ENCODE measurements around the gene GPR39. TPM values are rescaled to one million over a fixed set of nuclear protein-coding genes. Genes with fewer than 3 reads are reported as not detected.

GPR39 gene
- total RNA-seq, 1 experiment from 2014 or later, result 0.50 TPM

DNA sequence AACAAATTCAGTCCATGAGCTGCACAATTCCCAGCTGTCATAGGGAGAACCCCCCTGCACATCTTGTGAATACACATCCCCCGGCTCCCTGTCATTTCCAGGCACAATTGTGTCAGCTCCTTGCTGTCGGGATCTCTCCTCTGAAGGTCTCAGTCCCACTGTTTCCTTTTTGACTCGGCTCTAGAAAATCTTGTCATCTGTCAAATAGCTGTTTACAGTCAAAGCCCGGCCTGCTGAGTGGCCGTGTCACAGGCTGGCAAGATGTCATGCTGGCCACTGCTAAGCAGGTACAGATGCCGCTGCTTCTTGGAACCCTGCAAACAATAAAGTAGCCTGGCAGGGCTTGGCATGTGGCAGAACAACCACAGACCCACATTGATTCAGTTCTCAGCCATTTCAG, 191.7 kb downstream of the GPR39 start:
- no peaks in the 10 kb centered on the region for H3K9me3 Mint-ChIP-seq
- H2BK12ac ChIP-seq (ENCODE audit: insufficient read length, low read depth, low read length), result no peak overlapping the region
- no peak overlapping the region for H2BK5ac ChIP-seq (ENCODE audit: insufficient read length, low read length)
- H3K27me3 ChIP-seq (ENCODE audit: insufficient read depth, low read length), result no peaks in the 10 kb centered on the region
- no peaks in the 10 kb centered on the region; a peak in 1 of 7 replicates for H3K36me3 Mint-ChIP-seq (ENCODE audit: insufficient read depth in 1 of 3, low read depth in 3 of 3)
- TF ChIP-seq, protein P1, sequence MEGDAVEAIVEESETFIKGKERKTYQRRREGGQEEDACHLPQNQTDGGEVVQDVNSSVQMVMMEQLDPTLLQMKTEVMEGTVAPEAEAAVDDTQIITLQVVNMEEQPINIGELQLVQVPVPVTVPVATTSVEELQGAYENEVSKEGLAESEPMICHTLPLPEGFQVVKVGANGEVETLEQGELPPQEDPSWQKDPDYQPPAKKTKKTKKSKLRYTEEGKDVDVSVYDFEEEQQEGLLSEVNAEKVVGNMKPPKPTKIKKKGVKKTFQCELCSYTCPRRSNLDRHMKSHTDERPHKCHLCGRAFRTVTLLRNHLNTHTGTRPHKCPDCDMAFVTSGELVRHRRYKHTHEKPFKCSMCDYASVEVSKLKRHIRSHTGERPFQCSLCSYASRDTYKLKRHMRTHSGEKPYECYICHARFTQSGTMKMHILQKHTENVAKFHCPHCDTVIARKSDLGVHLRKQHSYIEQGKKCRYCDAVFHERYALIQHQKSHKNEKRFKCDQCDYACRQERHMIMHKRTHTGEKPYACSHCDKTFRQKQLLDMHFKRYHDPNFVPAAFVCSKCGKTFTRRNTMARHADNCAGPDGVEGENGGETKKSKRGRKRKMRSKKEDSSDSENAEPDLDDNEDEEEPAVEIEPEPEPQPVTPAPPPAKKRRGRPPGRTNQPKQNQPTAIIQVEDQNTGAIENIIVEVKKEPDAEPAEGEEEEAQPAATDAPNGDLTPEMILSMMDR (conservative IDR thresholded peaks at IDR 0.05), result no peak
- no peak overlapping the region for H3K14ac ChIP-seq (ENCODE audit: insufficient read depth, low read length)
- WGBS (ENCODE audit: extremely low coverage, insufficient read length, low lambda C conversion rate), result no CpG with 5 or more reads among the region's 6 CpGs
- H4K5ac ChIP-seq (ENCODE audit: insufficient read length, low read depth, low read length), result no peak overlapping the region
- H4K8ac ChIP-seq (replicated peaks; ENCODE audit: insufficient read length, low read depth, low read length), result no peak overlapping the region
- no peak for DNase-seq
- no peak overlapping the region for H2AK5ac ChIP-seq (ENCODE audit: insufficient read length, low read length)
- no peaks in the 10 kb centered on the region for H3K9me3 ChIP-seq (ENCODE audit: control insufficient read depth, low read depth, low read length)
- no peaks in the 10 kb centered on the region; the same call in 1 of the 2 replicates for H3K4me1 ChIP-seq (ENCODE audit: insufficient read depth, low read length)
- H3K27ac Mint-ChIP-seq, result no peak overlapping the region
- H2BK20ac ChIP-seq (ENCODE audit: low read depth, low read length, poor library complexity, severe bottlenecking), result no peak overlapping the region
- H3K4me1 Mint-ChIP-seq, result peaks cover 18 to 30% of the 10 kb centered on the region in 2 experiments
- no peak overlapping the region for H4K91ac ChIP-seq (ENCODE audit: insufficient read length, low read depth, low read length)
- H2AFZ ChIP-seq (ENCODE audit: low read length), result no peak overlapping the region
- no peak overlapping the region for H3K23ac ChIP-seq (ENCODE audit: insufficient read length, low read depth, low read length)
- H4K20me1 ChIP-seq (ENCODE audit: control insufficient read depth, insufficient read depth, insufficient read length), result no peaks in the 10 kb centered on the region
- H3K4me2 ChIP-seq (ENCODE audit: insufficient read depth, insufficient read length, low read length), result no peak overlapping the region
- no peak overlapping the region for H3K9ac ChIP-seq (ENCODE audit: extremely low read depth, insufficient read length, low read length)
- peaks cover 3% of the 10 kb centered on the region for H3K27me3 Mint-ChIP-seq (ENCODE audit: low read depth)
- H3K56ac ChIP-seq (ENCODE audit: insufficient read length, low read depth, low read length), result no peak overlapping the region
- no peak overlapping the region for H3K27ac ChIP-seq (ENCODE audit: insufficient read length, low read depth, low read length)
- no peaks in the 10 kb centered on the region for H3K79me1 ChIP-seq (ENCODE audit: insufficient read depth, low read depth, low read length, poor library complexity, severe bottlenecking)
- H3K4ac ChIP-seq (ENCODE audit: low read depth, low read length), result no peak overlapping the region
- no peak overlapping the region for H3K4me3 Mint-ChIP-seq
- H3K79me2 ChIP-seq (ENCODE audit: insufficient read depth, low read length), result no peaks in the 10 kb centered on the region
- no peak overlapping the region for H3K18ac ChIP-seq (ENCODE audit: insufficient read length, low read depth, low read length)
- H3T11ph ChIP-seq (ENCODE audit: low read length), result no peak overlapping the region
- no peak overlapping the region for H2BK15ac ChIP-seq (ENCODE audit: low read depth, low read length)
- no peak overlapping the region for H2BK120ac ChIP-seq (ENCODE audit: low read depth, low read length, poor library complexity, severe bottlenecking)
- H3K23me2 ChIP-seq (ENCODE audit: insufficient read length, low read depth, low read length, poor library complexity, severe bottlenecking), result no peaks in the 10 kb centered on the region

Measured in H9 (cell line).